HepG2 (cell line): ENCODE data around the gene ANKRD40. TPM values are rescaled to one million over a fixed set of nuclear protein-coding genes. Genes with fewer than 3 reads are reported as not detected.

Experiments used
- DMAP1 ChIP-seq: IDR thresholded peaks from 2 replicates; pipeline ENCODE4 v1.6.1; 2016
- ISL2 ChIP-seq: sonication (generic); formaldehyde crosslinking; IDR thresholded peaks from 2 replicates; pipeline ENCODE4 v1.5.0; 2020; ENCODE audit warnings: missing genetic modification reagents
- MED1 ChIP-seq: sonication (generic); formaldehyde crosslinking; IDR thresholded peaks from 2 replicates; pipeline ENCODE4 v1.4.0; 2020; ENCODE audit warnings: missing genetic modification reagents
- MYC ChIP-seq: sonication (generic); formaldehyde crosslinking; IDR thresholded peaks from 2 replicates; pipeline ENCODE4 v1.9.0; 2021; ENCODE audit warnings: missing genetic modification reagents, borderline replicate concordance
- PITX1 ChIP-seq: sonication (generic); formaldehyde crosslinking; IDR thresholded peaks from 2 replicates; pipeline ENCODE4 v1.5.1; 2020; ENCODE audit warnings: mild to moderate bottlenecking, missing genetic modification reagents
- SOX5 ChIP-seq: IDR thresholded peaks from 2 replicates; pipeline ENCODE4 v1.6.1; 2016; ENCODE audit warnings: borderline replicate concordance
- SPEN ChIP-seq: sonication (generic); formaldehyde crosslinking; IDR thresholded peaks from 2 replicates; pipeline ENCODE4 v1.5.1; 2020; ENCODE audit warnings: low read depth, mild to moderate bottlenecking, missing genetic modification reagents
- WIZ ChIP-seq: sonication (generic); formaldehyde crosslinking; IDR thresholded peaks from 2 replicates; pipeline ENCODE4 v1.5.1; 2020; ENCODE audit warnings: mild to moderate bottlenecking, missing genetic modification reagents
- ZMAT3 ChIP-seq: sonication (generic); formaldehyde crosslinking; conservative IDR thresholded peaks from 2 replicates; pipeline ENCODE4 v1.7.0; 2021; ENCODE audit warnings: missing genetic modification reagents
- ZNF12 ChIP-seq: sonication (generic); formaldehyde crosslinking; IDR thresholded peaks from 2 replicates; pipeline ENCODE4 v1.5.0; 2020; ENCODE audit warnings: missing genetic modification reagents
- ZNF142 ChIP-seq: sonication (generic); formaldehyde crosslinking; IDR thresholded peaks from 2 replicates; pipeline ENCODE4 v1.4.0; 2020; ENCODE audit warnings: missing genetic modification reagents
- ZNF333 ChIP-seq: sonication (generic); formaldehyde crosslinking; IDR thresholded peaks from 2 replicates; pipeline ENCODE4 v1.4.0; 2020; ENCODE audit warnings: mild to moderate bottlenecking, missing genetic modification reagents, borderline replicate concordance
- ZNF414 ChIP-seq: sonication (generic); formaldehyde crosslinking; IDR thresholded peaks from 2 replicates; pipeline ENCODE4 v1.5.0; 2020; ENCODE audit warnings: missing genetic modification reagents
- ZNF468 ChIP-seq: sonication (generic); formaldehyde crosslinking; IDR thresholded peaks from 2 replicates; pipeline ENCODE4 v1.8.0; 2022; ENCODE audit warnings: mild to moderate bottlenecking, moderate library complexity, missing genetic modification reagents
- ZNF549 ChIP-seq: sonication (generic); formaldehyde crosslinking; IDR thresholded peaks from 2 replicates; pipeline ENCODE4 v1.5.0; 2020; ENCODE audit warnings: missing genetic modification reagents
- ZNF557 ChIP-seq: sonication (generic); formaldehyde crosslinking; IDR thresholded peaks from 2 replicates; pipeline ENCODE4 v1.4.0; 2020; ENCODE audit warnings: missing genetic modification reagents
- ZNF597 ChIP-seq: sonication (generic); formaldehyde crosslinking; IDR thresholded peaks from 2 replicates; pipeline ENCODE4 v1.5.0; 2020; ENCODE audit warnings: missing genetic modification reagents
- ZNF841 ChIP-seq: sonication (generic); formaldehyde crosslinking; IDR thresholded peaks from 2 replicates; pipeline ENCODE4 v1.8.1; 2023; ENCODE audit warnings: missing genetic modification reagents, borderline replicate concordance
- ZZZ3 ChIP-seq: sonication (generic); formaldehyde crosslinking; IDR thresholded peaks from 2 replicates; pipeline ENCODE4 v1.4.0; 2020; ENCODE audit warnings: missing genetic modification reagents, mild to moderate bottlenecking, borderline replicate concordance
- polyA plus RNA-seq, 8 experiments: library from polyadenylated mRNA; depleted of rRNA in 3 of 8; stranded (reverse) in 7 of 8; unstranded in 1 of 8; fragments of >200 nt; fragmentation: Illumina TruSeq in 4 of 8; extraction: Trizol in 4 of 8; gene quantifications; 2 replicates each; pipeline versions ENCODE4 v1.2.1 to v1.2.3, GENCODE V29; 2011 to 2016; ENCODE audit warnings: low read depth in 4 of 8, missing spikeins in 1 of 8, mixed read lengths in 1 of 8; ENCODE audit not compliant: insufficient read depth in 1 of 8
- total RNA-seq, 5 experiments: library from RNA; depleted of rRNA; stranded (reverse); fragments of >200 nt; fragmentation: Illumina TruSeq; extraction: Trizol; gene quantifications; 2 replicates each; pipeline ENCODE4 v1.2.3, GENCODE V29; 2016; ENCODE audit warnings: low read depth in 1 of 5
- TF ChIP-seq, protein P1 (sequence below): sonication (generic); formaldehyde crosslinking; IDR thresholded peaks from 2 replicates; pipeline ENCODE4 v1.8.0; 2022; ENCODE audit warnings: missing genetic modification reagents, low read depth, mild to moderate bottlenecking, borderline replicate concordance
- TF ChIP-seq, protein P2 (sequence below): sonication (generic); formaldehyde crosslinking; IDR thresholded peaks from 2 replicates; pipeline ENCODE4 v1.4.0; 2020; ENCODE audit warnings: missing genetic modification reagents; ENCODE audit errors: not compliant biosample characterization

Gene ANKRD40
- total and polyA plus RNA-seq, 2 of the 13 experiments (the other 11 are each of a cell fraction or from before 2014, with no cell fraction given): 35.0 to 46.4 TPM

DNA sequence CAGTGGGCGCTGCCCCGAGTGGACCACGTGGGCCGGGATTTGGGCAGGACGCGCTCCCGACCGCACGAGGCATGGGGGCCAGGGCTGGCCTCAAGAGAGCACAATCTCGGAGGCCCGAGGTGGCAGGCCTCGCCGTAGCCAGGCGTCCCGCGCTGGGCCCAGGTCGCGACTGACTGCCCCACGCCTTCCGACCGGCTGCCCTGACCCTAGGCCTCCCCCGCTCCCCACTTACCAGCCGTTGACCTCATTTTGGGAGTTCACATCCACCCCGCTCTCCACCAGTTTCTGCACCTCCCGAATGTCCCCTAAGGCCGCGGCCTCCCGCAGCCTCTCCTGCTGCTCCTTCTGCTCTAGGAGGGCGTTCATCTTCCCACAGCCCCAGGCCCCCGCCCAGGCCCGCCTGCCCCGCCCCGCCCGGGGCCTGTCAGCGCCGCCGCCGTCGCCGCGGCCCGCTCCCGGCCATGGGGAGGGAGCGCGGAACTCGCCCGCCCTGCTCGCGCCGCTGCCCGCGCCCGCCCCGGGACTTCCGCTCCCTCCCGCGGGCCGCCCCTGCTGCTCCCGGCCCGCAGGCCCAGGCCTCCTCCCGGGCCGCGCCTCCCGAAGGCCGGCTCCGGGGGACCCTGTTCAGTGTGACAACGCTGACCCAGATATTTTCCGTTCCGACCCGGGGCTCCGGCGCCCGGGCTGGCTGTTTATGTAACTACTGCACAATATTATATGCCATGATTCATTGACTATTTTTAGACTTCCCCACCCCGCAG is at the start of gene ANKRD40 (continued):
- TF ChIP-seq ZNF333 (CRISPR knock-in tag) (peak; percentile 74; the same call in 1 of the 2 replicates), ZNF841 (CRISPR knock-in tag) (no peak), ZNF142 (peak; percentile 81), ZNF12 (peak; percentile 67; the same call in 1 of the 2 replicates), SPEN (peak; percentile 91), MYC (CRISPR knock-in tag) (peak; percentile 93; the same call in 1 of the 2 replicates), ZNF468 (CRISPR knock-in tag) (0 out of 2 replicates have a peak, but pooled peaks have one; percentile 19), WIZ (CRISPR knock-in tag) (no peak; the same call in 1 of the 2 replicates), MED1 (peak; percentile 89), SOX5 (peak; percentile 65; the same call in 1 of the 2 replicates), ZNF414 (CRISPR knock-in tag) (peak; percentile 47; the same call in 1 of the 2 replicates), PITX1 (CRISPR knock-in tag) (peak; percentile 67), ZNF549 (peak; percentile 62; the same call in 1 of the 2 replicates), ZZZ3 (CRISPR knock-in tag) (peak; percentile 9; the same call in 1 of the 2 replicates), ZMAT3 (CRISPR knock-in tag) (peak; percentile 92), ZNF597 (peak; percentile 83; the same call in 1 of the 2 replicates), ISL2 (CRISPR knock-in tag) (peak; percentile 76), ZNF557 (peak; percentile 88; the same call in 1 of the 2 replicates), DMAP1 (peak; percentile 76)
- TF ChIP-seq, protein P1, sequence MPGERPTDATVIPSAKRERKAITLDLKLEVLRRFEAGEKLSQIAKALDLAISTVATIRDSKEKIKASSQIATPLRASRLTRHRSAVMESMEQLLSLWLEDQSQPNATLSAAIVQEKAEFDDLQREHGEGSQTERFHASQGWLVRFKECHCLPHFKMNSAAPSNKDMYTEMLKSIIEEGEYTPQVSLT: no peak; the same call in 1 of the 2 replicates
- TF ChIP-seq, protein P2, sequence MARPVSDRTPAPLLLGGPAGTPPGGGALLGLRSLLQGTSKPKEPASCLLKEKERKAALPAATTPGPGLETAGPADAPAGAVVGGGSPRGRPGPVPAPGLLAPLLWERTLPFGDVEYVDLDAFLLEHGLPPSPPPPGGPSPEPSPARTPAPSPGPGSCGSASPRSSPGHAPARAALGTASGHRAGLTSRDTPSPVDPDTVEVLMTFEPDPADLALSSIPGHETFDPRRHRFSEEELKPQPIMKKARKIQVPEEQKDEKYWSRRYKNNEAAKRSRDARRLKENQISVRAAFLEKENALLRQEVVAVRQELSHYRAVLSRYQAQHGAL (CRISPR knock-in tag): peak; percentile 83
